SK-N-SH treated with all-trans-retinoic acid at 6 μM for 48 hours (cell line): Measurements from ENCODE around the gene ANO10.

Source experiments
- ATAC-seq: fragments of 200-7000 bp; cut with Tn5 transposase; 3 replicates; pipeline ENCODE4 v1.9.1; 2020; ENCODE audit warnings: mild to moderate bottlenecking, moderate library complexity
- ARNTL ChIP-seq: fragments of 450-650 bp; formaldehyde crosslinking; IDR thresholded peaks from 2 replicates; pipeline ENCODE4 v1.5.0; 2020; ENCODE audit warnings: low read depth, mild to moderate bottlenecking, moderate library complexity, borderline replicate concordance
- BACH2 ChIP-seq: fragments of 250-450 bp; sonication (Bioruptor Pico); IDR thresholded peaks from 2 replicates; pipeline ENCODE4 v1.9.0; 2021; ENCODE audit warnings: mild to moderate bottlenecking, borderline replicate concordance
- CSRNP3 ChIP-seq: fragments of 250-450 bp; sonication (Bioruptor Pico); IDR thresholded peaks from 2 replicates; pipeline ENCODE4 v1.5.1; 2021; ENCODE audit warnings: mild to moderate bottlenecking, moderate library complexity
- GLIS3 ChIP-seq: fragments of 250-450 bp; sonication (Bioruptor Pico); IDR thresholded peaks from 2 replicates; pipeline ENCODE4 v1.5.0; 2020; ENCODE audit warnings: mild to moderate bottlenecking, moderate library complexity
- ISL1 ChIP-seq: fragments of 250-450 bp; sonication (Bioruptor Pico); IDR thresholded peaks from 2 replicates; pipeline ENCODE4 v2.1.2; 2022; ENCODE audit warnings: mild to moderate bottlenecking, moderate library complexity
- OSR1 ChIP-seq: fragments of 250-450 bp; sonication (Bioruptor Pico); IDR thresholded peaks from 2 replicates; pipeline ENCODE4 v1.8.0; 2022; ENCODE audit warnings: moderate library complexity, mild to moderate bottlenecking, inconsistent platforms
- RARB ChIP-seq: fragments of 250-450 bp; sonication (Bioruptor Pico); IDR thresholded peaks from 2 replicates; pipeline ENCODE4 v1.8.0; 2021; ENCODE audit warnings: mild to moderate bottlenecking, moderate library complexity
- SNAI2 ChIP-seq: fragments of 250-450 bp; sonication (Bioruptor Pico); IDR thresholded peaks from 2 replicates; pipeline ENCODE4 v1.5.0; 2020; ENCODE audit warnings: mild to moderate bottlenecking, moderate library complexity
- TCF4 ChIP-seq: fragments of 250-450 bp; sonication (Bioruptor Pico); IDR thresholded peaks from 2 replicates; pipeline ENCODE4 v1.8.0; 2021; ENCODE audit warnings: mild to moderate bottlenecking, moderate library complexity, borderline replicate concordance
- TOX ChIP-seq: fragments of 250-450 bp; sonication (Bioruptor Pico); IDR thresholded peaks from 2 replicates; pipeline ENCODE4 v1.8.0; 2021; ENCODE audit warnings: mild to moderate bottlenecking, moderate library complexity, borderline replicate concordance
- ZC3H10 ChIP-seq: fragments of 250-450 bp; sonication (Bioruptor Pico); IDR thresholded peaks from 2 replicates; pipeline ENCODE4 v1.5.1; 2021; ENCODE audit warnings: mild to moderate bottlenecking, moderate library complexity
- ZFP3 ChIP-seq: fragments of 250-450 bp; sonication (Bioruptor Pico); IDR thresholded peaks from 2 replicates; pipeline ENCODE4 v1.5.0; 2020; ENCODE audit warnings: mild to moderate bottlenecking, moderate library complexity
- ZFP30 ChIP-seq: fragments of 450-650 bp; formaldehyde crosslinking; IDR thresholded peaks from 2 replicates; pipeline ENCODE4 v1.5.0; 2022; ENCODE audit warnings: mild to moderate bottlenecking, moderate library complexity
- ZNF565 ChIP-seq: fragments of 450-650 bp; formaldehyde crosslinking; conservative IDR thresholded peaks from 2 replicates; pipeline ENCODE4 v1.5.0; 2020; ENCODE audit warnings: low read depth, mild to moderate bottlenecking, moderate library complexity
- ZNF70 ChIP-seq: fragments of 450-650 bp; formaldehyde crosslinking; IDR thresholded peaks from 2 replicates; pipeline ENCODE4 v1.5.0; 2020; ENCODE audit warnings: mild to moderate bottlenecking, moderate library complexity
- TF ChIP-seq, protein P1 (sequence below): fragments of 250-450 bp; sonication (Bioruptor Pico); IDR thresholded peaks from 2 replicates; pipeline ENCODE4 v1.5.1; 2020; ENCODE audit warnings: low read depth, mild to moderate bottlenecking, moderate library complexity
- TF ChIP-seq, protein P2 (sequence below): fragments of 250-450 bp; sonication (Bioruptor Pico); IDR thresholded peaks from 2 replicates; pipeline ENCODE4 v1.5.0; 2020; ENCODE audit warnings: mild to moderate bottlenecking, moderate library complexity
- TF ChIP-seq, protein P3 (sequence below): fragments of 250-450 bp; sonication (Bioruptor Pico); IDR thresholded peaks from 2 replicates; pipeline ENCODE4 v1.8.0; 2021; ENCODE audit warnings: low read depth, mild to moderate bottlenecking, moderate library complexity, borderline replicate concordance

ANO10 gene

GRCh38 chr3:43348852-43349574, 272.8 kb downstream of the ANO10 start:
- ATAC-seq = peak; percentile 56; the same call in 1 of the 3 replicates

GRCh38 chr3:43348350-43348749, 273.5 kb downstream of the ANO10 start:
- ATAC-seq = no peak
- TF ChIP-seq, protein P1, sequence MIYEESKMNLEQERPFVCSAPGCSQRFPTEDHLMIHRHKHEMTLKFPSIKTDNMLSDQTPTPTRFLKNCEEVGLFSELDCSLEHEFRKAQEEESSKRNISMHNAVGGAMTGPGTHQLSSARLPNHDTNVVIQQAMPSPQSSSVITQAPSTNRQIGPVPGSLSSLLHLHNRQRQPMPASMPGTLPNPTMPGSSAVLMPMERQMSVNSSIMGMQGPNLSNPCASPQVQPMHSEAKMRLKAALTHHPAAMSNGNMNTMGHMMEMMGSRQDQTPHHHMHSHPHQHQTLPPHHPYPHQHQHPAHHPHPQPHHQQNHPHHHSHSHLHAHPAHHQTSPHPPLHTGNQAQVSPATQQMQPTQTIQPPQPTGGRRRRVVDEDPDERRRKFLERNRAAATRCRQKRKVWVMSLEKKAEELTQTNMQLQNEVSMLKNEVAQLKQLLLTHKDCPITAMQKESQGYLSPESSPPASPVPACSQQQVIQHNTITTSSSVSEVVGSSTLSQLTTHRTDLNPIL = no peak
- TF ChIP-seq GLIS3 = no peak
- no peak for TF ChIP-seq ZNF70 (CRISPR knock-in tag)
- no peak for TF ChIP-seq ZFP3 (CRISPR knock-in tag)
- no peak for TF ChIP-seq TCF4 (CRISPR knock-in tag)
- no peak for TF ChIP-seq ZFP30 (CRISPR knock-in tag)
- TF ChIP-seq, protein P2, sequence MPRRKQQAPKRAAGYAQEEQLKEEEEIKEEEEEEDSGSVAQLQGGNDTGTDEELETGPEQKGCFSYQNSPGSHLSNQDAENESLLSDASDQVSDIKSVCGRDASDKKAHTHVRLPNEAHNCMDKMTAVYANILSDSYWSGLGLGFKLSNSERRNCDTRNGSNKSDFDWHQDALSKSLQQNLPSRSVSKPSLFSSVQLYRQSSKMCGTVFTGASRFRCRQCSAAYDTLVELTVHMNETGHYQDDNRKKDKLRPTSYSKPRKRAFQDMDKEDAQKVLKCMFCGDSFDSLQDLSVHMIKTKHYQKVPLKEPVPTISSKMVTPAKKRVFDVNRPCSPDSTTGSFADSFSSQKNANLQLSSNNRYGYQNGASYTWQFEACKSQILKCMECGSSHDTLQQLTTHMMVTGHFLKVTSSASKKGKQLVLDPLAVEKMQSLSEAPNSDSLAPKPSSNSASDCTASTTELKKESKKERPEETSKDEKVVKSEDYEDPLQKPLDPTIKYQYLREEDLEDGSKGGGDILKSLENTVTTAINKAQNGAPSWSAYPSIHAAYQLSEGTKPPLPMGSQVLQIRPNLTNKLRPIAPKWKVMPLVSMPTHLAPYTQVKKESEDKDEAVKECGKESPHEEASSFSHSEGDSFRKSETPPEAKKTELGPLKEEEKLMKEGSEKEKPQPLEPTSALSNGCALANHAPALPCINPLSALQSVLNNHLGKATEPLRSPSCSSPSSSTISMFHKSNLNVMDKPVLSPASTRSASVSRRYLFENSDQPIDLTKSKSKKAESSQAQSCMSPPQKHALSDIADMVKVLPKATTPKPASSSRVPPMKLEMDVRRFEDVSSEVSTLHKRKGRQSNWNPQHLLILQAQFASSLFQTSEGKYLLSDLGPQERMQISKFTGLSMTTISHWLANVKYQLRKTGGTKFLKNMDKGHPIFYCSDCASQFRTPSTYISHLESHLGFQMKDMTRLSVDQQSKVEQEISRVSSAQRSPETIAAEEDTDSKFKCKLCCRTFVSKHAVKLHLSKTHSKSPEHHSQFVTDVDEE = no peak
- no peak for TF ChIP-seq RARB (CRISPR knock-in tag)
- no peak for TF ChIP-seq ZC3H10 (CRISPR knock-in tag)
- no peak for TF ChIP-seq ARNTL (CRISPR knock-in tag)
- TF ChIP-seq CSRNP3 (CRISPR knock-in tag) = no peak
- no peak for TF ChIP-seq SNAI2 (CRISPR knock-in tag)
- no peak for TF ChIP-seq ISL1
- TF ChIP-seq BACH2 = no peak

More at GRCh38 chr3:43348852-43349574, 272.8 kb downstream of the ANO10 start:
- TF ChIP-seq TOX (CRISPR knock-in tag) (no peak), ISL1 (no peak), RARB (CRISPR knock-in tag) (no peak), SNAI2 (CRISPR knock-in tag) (no peak), OSR1 (CRISPR knock-in tag) (no peak), ZFP30 (CRISPR knock-in tag) (no peak), GLIS3 (no peak), CSRNP3 (CRISPR knock-in tag) (no peak), ZNF565 (CRISPR knock-in tag) (no peak)
- TF ChIP-seq, protein P2 = no peak
- TF ChIP-seq, protein P3, sequence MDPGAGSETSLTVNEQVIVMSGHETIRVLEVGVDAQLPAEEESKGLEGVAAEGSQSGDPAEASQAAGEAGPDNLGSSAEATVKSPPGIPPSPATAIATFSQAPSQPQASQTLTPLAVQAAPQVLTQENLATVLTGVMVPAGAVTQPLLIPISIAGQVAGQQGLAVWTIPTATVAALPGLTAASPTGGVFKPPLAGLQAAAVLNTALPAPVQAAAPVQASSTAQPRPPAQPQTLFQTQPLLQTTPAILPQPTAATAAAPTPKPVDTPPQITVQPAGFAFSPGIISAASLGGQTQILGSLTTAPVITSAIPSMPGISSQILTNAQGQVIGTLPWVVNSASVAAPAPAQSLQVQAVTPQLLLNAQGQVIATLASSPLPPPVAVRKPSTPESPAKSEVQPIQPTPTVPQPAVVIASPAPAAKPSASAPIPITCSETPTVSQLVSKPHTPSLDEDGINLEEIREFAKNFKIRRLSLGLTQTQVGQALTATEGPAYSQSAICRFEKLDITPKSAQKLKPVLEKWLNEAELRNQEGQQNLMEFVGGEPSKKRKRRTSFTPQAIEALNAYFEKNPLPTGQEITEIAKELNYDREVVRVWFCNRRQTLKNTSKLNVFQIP (CRISPR knock-in tag) = no peak
